ENCODE data around the gene EPPIN.

Gene EPPIN

DNA sequence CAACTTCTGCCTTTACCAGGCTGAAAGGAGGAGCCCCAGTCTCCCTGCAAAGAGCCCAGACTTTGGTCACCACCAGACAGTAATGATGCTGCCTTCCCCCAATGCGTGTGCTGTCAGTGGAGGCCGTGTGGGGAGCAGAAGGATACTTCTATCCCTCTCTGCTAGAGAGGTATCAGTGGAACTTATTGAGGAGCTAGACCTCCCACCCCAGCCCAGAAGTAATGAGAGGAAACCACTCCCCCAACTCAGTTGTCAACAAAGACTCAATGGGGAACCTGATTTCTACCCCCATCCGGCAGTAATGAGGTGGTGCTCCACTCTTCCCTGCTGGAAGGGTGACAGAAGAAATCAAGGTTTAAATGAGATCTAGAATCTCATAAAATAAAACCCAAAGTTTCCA is 36.3 kb upstream of the EPPIN start:
- Histone ChIP-seq H2AK5ac (ENCODE audit: low read length, severe bottlenecking) (no peak overlapping the region), H2BK120ac (ENCODE audit: low read depth, low read length) (no peak overlapping the region), H2AFZ (ENCODE audit: low read depth, low read length) (no peak overlapping the region), H3K4me1 (ENCODE audit: control insufficient read depth, insufficient read depth, low read depth, low read length) (no peaks in the 10 kb centered on the region), H3K4me2 (ENCODE audit: low read length, poor library complexity, severe bottlenecking) (no peak overlapping the region), H3K23ac (ENCODE audit: low read length in 2 of 2) (no peak overlapping the region), H2BK5ac (ENCODE audit: low read depth, low read length, poor library complexity, severe bottlenecking) (no peak overlapping the region), H3K14ac (ENCODE audit: low read length in 2 of 2) (no peak overlapping the region), H3K9ac (ENCODE audit: low read length) (no peak overlapping the region), H2BK12ac (ENCODE audit: low read length in 2 of 2) (no peak overlapping the region), H2BK15ac (ENCODE audit: low read depth, poor library complexity, severe bottlenecking) (no peak overlapping the region), H3K79me1 (replicated peaks; ENCODE audit: low read length, poor library complexity, severe bottlenecking) (no peaks in the 10 kb centered on the region), H3K27me3 (ENCODE audit: control insufficient read depth in 1 of 2, insufficient read depth in 1 of 2, low read length in 2 of 2) (peaks cover 0 to 5% of the 10 kb centered on the region in 2 experiments), H3K27ac (ENCODE audit: low read length, poor library complexity, severe bottlenecking) (no peak overlapping the region), H3K36me3 (ENCODE audit: control insufficient read depth in 1 of 2, insufficient read depth in 2 of 2, low read depth in 1 of 2, low read length in 2 of 2) (no peaks in the 10 kb centered on the region), H4K8ac (ENCODE audit: low read length) (no peak overlapping the region), H3K4ac (ENCODE audit: low read depth in 1 of 2, low read length in 2 of 2) (no peak overlapping the region), H3K9me3 (ENCODE audit: control insufficient read depth, low read length) (no peaks in the 10 kb centered on the region), H4K91ac (ENCODE audit: low read length) (no peak overlapping the region), H3K18ac (ENCODE audit: low read depth in 1 of 2, low read length in 2 of 2) (no peak overlapping the region), H3K4me3 (ENCODE audit: insufficient read depth in 1 of 2, low read depth in 1 of 2, low read length in 2 of 2) (no peak overlapping the region)
- 76% methylated on average over 2 of the region's 3 CpGs for WGBS
- DNase-seq = no peak

DNA sequence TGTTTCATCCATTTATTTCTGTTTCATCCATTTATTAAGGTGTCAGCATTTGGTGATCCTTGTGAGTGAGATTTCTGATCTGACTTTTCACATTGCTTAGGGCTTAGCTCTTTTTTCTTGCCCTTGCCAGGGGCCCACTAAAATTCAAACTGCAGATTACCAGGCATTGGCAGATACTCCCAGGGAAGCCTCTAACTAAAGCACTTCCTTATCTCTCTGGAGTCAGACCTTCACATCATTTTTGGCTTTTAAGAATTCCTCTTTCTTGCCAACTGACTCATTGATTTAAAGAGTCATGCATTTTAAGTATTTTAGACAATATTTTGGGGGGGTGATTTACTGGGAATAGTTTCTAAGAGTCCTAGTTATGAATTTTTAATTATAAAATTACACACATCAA is 34.5 kb upstream of the EPPIN start:
- Histone ChIP-seq H3K4ac (ENCODE audit: low read depth in 1 of 2, low read length in 2 of 2) (no peak overlapping the region), H4K8ac (ENCODE audit: low read length) (no peak overlapping the region), H3K4me1 (ENCODE audit: control insufficient read depth, insufficient read depth, low read depth, low read length) (no peaks in the 10 kb centered on the region), H2AK5ac (ENCODE audit: low read length, severe bottlenecking) (no peak overlapping the region), H2AFZ (ENCODE audit: low read depth, low read length) (no peak overlapping the region), H3K4me3 (ENCODE audit: insufficient read depth in 1 of 2, low read depth in 1 of 2, low read length in 2 of 2) (no peak overlapping the region), H3K27ac (ENCODE audit: low read length, poor library complexity, severe bottlenecking) (no peak overlapping the region), H3K18ac (ENCODE audit: low read depth in 1 of 2, low read length in 2 of 2) (no peak overlapping the region), H3K36me3 (ENCODE audit: control insufficient read depth in 1 of 2, insufficient read depth in 2 of 2, low read depth in 1 of 2, low read length in 2 of 2) (no peaks in the 10 kb centered on the region), H3K79me1 (replicated peaks; ENCODE audit: low read length, poor library complexity, severe bottlenecking) (no peaks in the 10 kb centered on the region), H2BK12ac (ENCODE audit: low read length in 2 of 2) (no peak overlapping the region), H2BK120ac (ENCODE audit: low read depth, low read length) (no peak overlapping the region), H4K91ac (ENCODE audit: low read length) (no peak overlapping the region), H3K4me2 (ENCODE audit: low read length, poor library complexity, severe bottlenecking) (no peak overlapping the region), H3K27me3 (ENCODE audit: control insufficient read depth in 1 of 2, insufficient read depth in 1 of 2, low read length in 2 of 2) (peaks cover 0 to 5% of the 10 kb centered on the region in 2 experiments), H3K9ac (ENCODE audit: low read length) (no peak overlapping the region), H3K23ac (ENCODE audit: low read length in 2 of 2) (no peak overlapping the region), H3K9me3 (ENCODE audit: control insufficient read depth, low read length) (no peaks in the 10 kb centered on the region), H2BK5ac (ENCODE audit: low read depth, low read length, poor library complexity, severe bottlenecking) (no peak overlapping the region), H2BK15ac (ENCODE audit: low read depth, poor library complexity, severe bottlenecking) (no peak overlapping the region), H3K14ac (ENCODE audit: low read length in 2 of 2) (no peak overlapping the region)
- no peak for DNase-seq

DNA sequence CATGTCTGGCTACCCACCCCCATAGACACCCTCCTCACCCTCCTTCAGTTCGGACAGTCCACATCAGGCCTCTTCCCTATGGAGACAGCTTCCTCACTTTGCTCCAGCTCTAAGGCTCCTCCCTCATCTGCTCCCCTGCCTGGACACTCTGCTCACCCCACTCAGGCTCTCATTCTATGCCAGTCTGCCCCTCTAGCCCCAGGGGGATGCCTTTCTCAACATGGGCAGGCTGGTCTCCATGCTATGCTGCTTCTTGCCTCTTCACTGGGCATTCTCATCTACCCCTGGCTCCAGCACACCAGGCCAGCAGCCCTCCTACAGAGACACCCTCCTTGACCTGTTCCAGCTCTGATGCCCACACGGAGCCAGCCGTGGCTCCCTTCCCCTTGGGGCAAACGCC is 32.0 kb upstream of the EPPIN start, which contains the start of gene WFDC8:
Gene WFDC8, minus strand, starts transcription at position 101 of the 400 bp plus-strand sequence. Its CDS starts 37 bp downstream, at position 64.
- no peaks in the 10 kb centered on the region for H3K79me1 ChIP-seq (replicated peaks; ENCODE audit: low read length, poor library complexity, severe bottlenecking)
- no peak within 1 kb of the TSS for H2AK5ac ChIP-seq (ENCODE audit: low read length, severe bottlenecking)
- H3K27me3 ChIP-seq (ENCODE audit: control insufficient read depth in 1 of 2, insufficient read depth in 1 of 2, low read length in 2 of 2) = peaks cover 0 to 5% of the 10 kb centered on the region in 2 experiments
- H4K8ac ChIP-seq (ENCODE audit: low read length) = no peak within 1 kb of the TSS
- H3K4me2 ChIP-seq (ENCODE audit: low read length, poor library complexity, severe bottlenecking) = no peak within 1 kb of the TSS
- H3K18ac ChIP-seq (ENCODE audit: low read depth in 1 of 2, low read length in 2 of 2) = no peak within 1 kb of the TSS
- DNase-seq = no peak
- no peak within 1 kb of the TSS for H4K91ac ChIP-seq (ENCODE audit: low read length)
- H3K36me3 ChIP-seq (ENCODE audit: control insufficient read depth in 1 of 2, insufficient read depth in 2 of 2, low read depth in 1 of 2, low read length in 2 of 2) = no peaks in the 10 kb centered on the region
- H2AFZ ChIP-seq (ENCODE audit: low read depth, low read length) = no peak within 1 kb of the TSS
- H3K27ac ChIP-seq (ENCODE audit: low read length, poor library complexity, severe bottlenecking) = no peak within 1 kb of the TSS
- no peak within 1 kb of the TSS for H3K9ac ChIP-seq (ENCODE audit: low read length)
- no peak within 1 kb of the TSS for H2BK5ac ChIP-seq (ENCODE audit: low read depth, low read length, poor library complexity, severe bottlenecking)
- H3K14ac ChIP-seq (ENCODE audit: low read length in 2 of 2) = no peak within 1 kb of the TSS
- no peak within 1 kb of the TSS for H2BK120ac ChIP-seq (ENCODE audit: low read depth, low read length)
- no peaks in the 10 kb centered on the region for H3K9me3 ChIP-seq (ENCODE audit: control insufficient read depth, low read length)
- H3K23ac ChIP-seq (ENCODE audit: low read length in 2 of 2) = no peak within 1 kb of the TSS
- no peak within 1 kb of the TSS for H2BK15ac ChIP-seq (ENCODE audit: low read depth, poor library complexity, severe bottlenecking)
- WGBS = 81% methylated on average over 3 of the region's 4 CpGs
- no peaks in the 10 kb centered on the region for H3K4me1 ChIP-seq (ENCODE audit: control insufficient read depth, insufficient read depth, low read depth, low read length)
- no peak within 1 kb of the TSS for H2BK12ac ChIP-seq (ENCODE audit: low read length in 2 of 2)
- H3K4ac ChIP-seq (ENCODE audit: low read depth in 1 of 2, low read length in 2 of 2) = no peak within 1 kb of the TSS
- no peak within 1 kb of the TSS for H3K4me3 ChIP-seq (ENCODE audit: insufficient read depth in 1 of 2, low read depth in 1 of 2, low read length in 2 of 2)

DNA sequence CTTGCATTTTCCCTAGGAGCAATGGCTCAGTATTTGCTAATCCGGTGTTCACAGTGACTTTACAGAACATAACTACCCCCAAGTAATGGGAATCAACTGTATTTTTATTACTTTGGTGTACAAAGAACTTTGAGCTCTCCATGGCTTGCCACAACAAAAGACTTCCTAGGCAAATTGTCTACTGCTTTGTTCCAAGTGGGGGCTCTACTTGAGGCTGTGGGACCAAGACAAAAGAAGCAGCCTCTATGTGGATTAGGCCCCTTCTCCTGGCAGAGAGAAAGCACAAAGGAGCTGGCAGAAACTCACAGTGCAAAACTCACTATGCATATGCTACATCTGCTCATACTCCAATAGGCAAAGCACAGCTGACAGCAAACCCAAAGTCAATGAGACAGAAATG is 31.0 kb upstream of the EPPIN start:
- no peaks in the 10 kb centered on the region for H3K36me3 ChIP-seq (ENCODE audit: control insufficient read depth in 1 of 2, insufficient read depth in 2 of 2, low read depth in 1 of 2, low read length in 2 of 2)
- H4K91ac ChIP-seq (ENCODE audit: low read length) = no peak overlapping the region
- no peak for DNase-seq
- peaks cover 4% of the 10 kb centered on the region for H3K9me3 ChIP-seq (ENCODE audit: control insufficient read depth, low read length)
- WGBS = no CpG with 5 or more reads among the region's 1 CpG
- H2BK15ac ChIP-seq (ENCODE audit: low read depth, poor library complexity, severe bottlenecking) = no peak overlapping the region
- H3K18ac ChIP-seq (ENCODE audit: low read depth in 1 of 2, low read length in 2 of 2) = no peak overlapping the region
- H3K9ac ChIP-seq (ENCODE audit: low read length) = no peak overlapping the region
- H2AFZ ChIP-seq (ENCODE audit: low read depth, low read length) = no peak overlapping the region
- no peak overlapping the region for H3K4ac ChIP-seq (ENCODE audit: low read depth in 1 of 2, low read length in 2 of 2)
- H3K14ac ChIP-seq (ENCODE audit: low read length in 2 of 2) = no peak overlapping the region
- H3K27me3 ChIP-seq (ENCODE audit: control insufficient read depth in 1 of 2, insufficient read depth in 1 of 2, low read length in 2 of 2) = peaks cover 0 to under 1% of the 10 kb centered on the region in 2 experiments
- no peak overlapping the region for H4K8ac ChIP-seq (ENCODE audit: low read length)
- H3K23ac ChIP-seq (ENCODE audit: low read length in 2 of 2) = no peak overlapping the region
- no peak overlapping the region for H2BK120ac ChIP-seq (ENCODE audit: low read depth, low read length)
- no peak overlapping the region for H3K27ac ChIP-seq (ENCODE audit: low read length, poor library complexity, severe bottlenecking)
- H3K79me1 ChIP-seq (replicated peaks; ENCODE audit: low read length, poor library complexity, severe bottlenecking) = no peaks in the 10 kb centered on the region
- no peak overlapping the region for H3K4me2 ChIP-seq (ENCODE audit: low read length, poor library complexity, severe bottlenecking)
- H2BK12ac ChIP-seq (ENCODE audit: low read length in 2 of 2) = no peak overlapping the region
- no peak overlapping the region for H3K4me3 ChIP-seq (ENCODE audit: insufficient read depth in 1 of 2, low read depth in 1 of 2, low read length in 2 of 2)
- no peak overlapping the region for H2AK5ac ChIP-seq (ENCODE audit: low read length, severe bottlenecking)
- H2BK5ac ChIP-seq (ENCODE audit: low read depth, low read length, poor library complexity, severe bottlenecking) = no peak overlapping the region
- no peaks in the 10 kb centered on the region for H3K4me1 ChIP-seq (ENCODE audit: control insufficient read depth, insufficient read depth, low read depth, low read length)
